Measurements from ENCODE around the gene ZNF606. TPM values are rescaled to one million over a fixed set of nuclear protein-coding genes. Genes with fewer than 3 reads are reported as not detected.

ZNF606 gene
- total RNA-seq, 4 donors from 2014 or later, result 5.6 to 61.7 (median 30.4) TPM

DNA sequence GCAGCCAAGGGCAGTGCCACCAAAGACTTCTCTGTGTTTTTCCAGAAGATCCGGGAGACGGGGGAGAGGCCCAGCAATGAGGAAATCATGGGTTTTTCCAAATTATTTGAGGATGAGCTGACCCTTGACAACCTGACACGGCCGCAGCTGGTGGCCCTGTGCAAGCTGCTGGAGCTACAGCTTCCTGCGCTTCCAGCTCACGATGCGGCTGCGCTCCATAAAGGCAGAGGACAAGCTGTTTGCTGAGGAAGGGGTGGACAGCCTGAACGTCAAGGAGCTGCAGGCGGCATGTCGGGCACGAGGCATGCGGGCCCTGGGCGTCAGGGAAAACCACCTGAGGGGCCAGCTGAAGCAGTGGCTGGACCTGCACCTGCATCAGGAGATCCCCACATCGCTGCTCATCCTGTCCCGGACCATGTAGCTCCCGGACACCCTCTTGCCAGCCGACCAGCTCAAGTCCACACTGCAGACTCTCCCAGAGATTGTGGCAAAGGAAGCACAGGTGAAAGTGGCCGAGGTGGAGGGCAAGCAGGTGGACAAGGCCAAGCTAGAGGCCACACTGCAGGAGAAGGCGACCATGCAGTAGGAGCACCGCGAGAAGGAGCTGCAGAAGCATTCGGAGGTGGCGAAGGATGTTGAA lies 42.9 kb upstream of the ZNF606 start:
- Histone ChIP-seq H3K27ac (no peak overlapping the region), H3K36me3 (no peaks in the 10 kb centered on the region), H3K4me3 (no peak overlapping the region), H3K9me3 (peaks cover 0 to 34% of the 10 kb centered on the region in 2 donors), H3K27me3 (no peaks in the 10 kb centered on the region), H3K4me1 (no peaks in the 10 kb centered on the region)
- TF ChIP-seq, protein P1, sequence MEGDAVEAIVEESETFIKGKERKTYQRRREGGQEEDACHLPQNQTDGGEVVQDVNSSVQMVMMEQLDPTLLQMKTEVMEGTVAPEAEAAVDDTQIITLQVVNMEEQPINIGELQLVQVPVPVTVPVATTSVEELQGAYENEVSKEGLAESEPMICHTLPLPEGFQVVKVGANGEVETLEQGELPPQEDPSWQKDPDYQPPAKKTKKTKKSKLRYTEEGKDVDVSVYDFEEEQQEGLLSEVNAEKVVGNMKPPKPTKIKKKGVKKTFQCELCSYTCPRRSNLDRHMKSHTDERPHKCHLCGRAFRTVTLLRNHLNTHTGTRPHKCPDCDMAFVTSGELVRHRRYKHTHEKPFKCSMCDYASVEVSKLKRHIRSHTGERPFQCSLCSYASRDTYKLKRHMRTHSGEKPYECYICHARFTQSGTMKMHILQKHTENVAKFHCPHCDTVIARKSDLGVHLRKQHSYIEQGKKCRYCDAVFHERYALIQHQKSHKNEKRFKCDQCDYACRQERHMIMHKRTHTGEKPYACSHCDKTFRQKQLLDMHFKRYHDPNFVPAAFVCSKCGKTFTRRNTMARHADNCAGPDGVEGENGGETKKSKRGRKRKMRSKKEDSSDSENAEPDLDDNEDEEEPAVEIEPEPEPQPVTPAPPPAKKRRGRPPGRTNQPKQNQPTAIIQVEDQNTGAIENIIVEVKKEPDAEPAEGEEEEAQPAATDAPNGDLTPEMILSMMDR (IDR thresholded peaks at IDR 0.05), result no peak
- intact Hi-C loops (cut with DNase I; ENCODE audit: low total_unique reads), result no loop called here
- no peak for DNase-seq

DNA sequence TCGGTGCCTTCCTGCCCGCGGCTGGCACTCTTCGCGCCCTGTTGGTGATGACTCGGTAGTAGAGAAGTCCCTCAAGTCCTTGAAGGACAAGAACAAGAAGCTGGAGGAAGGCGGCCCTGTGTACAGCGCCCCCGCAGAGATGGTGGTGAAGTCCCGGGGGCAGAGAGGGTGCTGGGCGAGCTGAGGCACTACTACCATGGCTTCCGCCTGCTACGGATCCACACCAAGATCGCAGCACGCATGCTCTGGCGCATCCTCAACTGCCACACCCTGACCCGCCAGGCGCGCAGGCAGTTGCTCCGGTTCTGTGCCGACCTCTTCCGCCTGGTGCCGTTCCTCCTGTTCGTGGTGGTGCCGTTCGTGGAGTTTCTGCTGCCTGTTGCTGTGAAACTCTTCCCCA lies 42.3 kb upstream of the ZNF606 start:
- DNase-seq, result no peak
- no peaks in the 10 kb centered on the region for H3K27me3 ChIP-seq
- no peak overlapping the region for H3K27ac ChIP-seq
- no peaks in the 10 kb centered on the region for H3K36me3 ChIP-seq
- H3K9me3 ChIP-seq, result peaks cover 0 to 35% of the 10 kb centered on the region in 2 donors
- TF ChIP-seq POLR2A (IDR thresholded peaks at IDR 0.05), result no peak
- TF ChIP-seq, protein P1 (IDR thresholded peaks at IDR 0.05), result no peak
- intact Hi-C loops (cut with DNase I; ENCODE audit: low total_unique reads), result no loop called here
- H3K4me3 ChIP-seq, result no peak overlapping the region
- no peaks in the 10 kb centered on the region for H3K4me1 ChIP-seq

DNA sequence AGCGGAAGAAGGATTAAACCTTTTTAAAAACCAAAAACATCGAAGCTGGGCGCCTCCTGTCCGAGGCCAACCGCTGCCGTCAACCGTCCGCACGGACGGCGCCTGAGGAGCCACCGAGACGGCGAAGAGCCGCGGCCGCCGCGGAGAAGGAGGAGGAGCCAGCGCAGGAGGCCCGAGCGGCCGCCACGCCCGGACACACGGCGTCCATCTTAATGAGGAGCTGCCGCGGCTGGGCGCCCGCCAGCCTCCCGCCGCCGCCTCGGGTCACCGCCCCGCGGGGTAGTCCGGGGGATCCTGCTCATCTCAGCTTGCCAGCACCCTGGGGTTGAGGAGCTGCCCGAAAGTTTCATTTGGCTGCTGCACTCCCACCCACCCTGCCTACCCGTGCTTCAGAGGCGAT lies 41.8 kb upstream of the ZNF606 start:
- Histone ChIP-seq H3K27ac (no peak overlapping the region), H3K4me1 (no peaks in the 10 kb centered on the region), H3K27me3 (no peaks in the 10 kb centered on the region), H3K9me3 (peaks cover 0 to 31% of the 10 kb centered on the region in 2 donors), H3K4me3 (no peak overlapping the region), H3K36me3 (no peaks in the 10 kb centered on the region)
- no peak for TF ChIP-seq POLR2A (IDR thresholded peaks at IDR 0.05)
- TF ChIP-seq, protein P1 (IDR thresholded peaks at IDR 0.05), result no peak
- no peak for DNase-seq
- intact Hi-C loops (cut with DNase I; ENCODE audit: low total_unique reads), result no loop called here

- no peak for DNase-seq
- intact Hi-C loops (cut with DNase I; ENCODE audit: low total_unique reads), result no loop called here
- peaks cover 0 to 16% of the 10 kb centered on the region in 2 donors for H3K9me3 ChIP-seq
Measured at GRCh38 chr19:58042495-58043340, 40.1 kb upstream of the ZNF606 start.

More at GRCh38 chr19:58042495-58043340, 40.1 kb upstream of the ZNF606 start:
- TF ChIP-seq, protein P1 (IDR thresholded peaks at IDR 0.05), result no peak
- TF ChIP-seq POLR2A (IDR thresholded peaks at IDR 0.05), result no peak
- H3K4me1 ChIP-seq, result no peaks in the 10 kb centered on the region
- no peaks in the 10 kb centered on the region for H3K27me3 ChIP-seq
- no peak overlapping the region for H3K27ac ChIP-seq
- H3K4me3 ChIP-seq, result no peak overlapping the region
- H3K36me3 ChIP-seq, result no peaks in the 10 kb centered on the region

Measured in uterus (tissue), 4 donors.